Measurements from ENCODE around the gene MTMR1.

Gene MTMR1

GRCh38 chrX:150704030-150704613 is 10.9 kb downstream of the MTMR1 start:
- TF ChIP-seq CREB5 (CRISPR knock-in tag; IDR thresholded peaks at IDR 0.05; ENCODE audit: low read depth): no peak
- ATAC-seq: no peak

DNA sequence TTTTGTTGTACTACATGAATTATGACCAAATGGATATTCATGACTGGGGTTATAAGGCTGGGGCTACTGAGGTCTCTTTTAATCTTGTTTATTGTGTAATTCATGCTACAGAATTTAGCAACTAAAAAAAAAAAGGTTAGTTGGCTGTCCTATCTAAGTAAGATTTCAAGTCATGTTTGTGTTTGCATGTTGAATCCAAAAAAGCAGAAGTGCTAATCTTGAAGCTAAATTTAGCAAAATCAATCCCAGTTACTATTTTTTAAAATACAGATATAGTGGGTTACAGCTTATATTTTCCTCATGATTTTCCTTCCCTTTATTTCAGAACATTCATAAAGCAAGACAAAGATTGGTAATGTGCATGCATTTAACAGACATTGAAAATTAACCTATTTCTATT is 19.4 kb downstream of the MTMR1 start:
- no peak for ATAC-seq
- no peak for TF ChIP-seq ZNF8 (CRISPR knock-in tag; IDR thresholded peaks at IDR 0.05)
- TF ChIP-seq RARB (CRISPR knock-in tag; IDR thresholded peaks at IDR 0.05): no peak
- no peak for TF ChIP-seq TCF4 (CRISPR knock-in tag; IDR thresholded peaks at IDR 0.05; ENCODE audit: borderline replicate concordance)
- no peak for TF ChIP-seq TOX (CRISPR knock-in tag; IDR thresholded peaks at IDR 0.05; ENCODE audit: borderline replicate concordance)
- no peak for TF ChIP-seq ZNF565 (CRISPR knock-in tag; conservative IDR thresholded peaks at IDR 0.05; ENCODE audit: low read depth)
- TF ChIP-seq ZNF70 (CRISPR knock-in tag; IDR thresholded peaks at IDR 0.05): no peak
- no peak for TF ChIP-seq ZFP3 (CRISPR knock-in tag; IDR thresholded peaks at IDR 0.05)
- no peak for TF ChIP-seq ZFP30 (CRISPR knock-in tag; IDR thresholded peaks at IDR 0.05)
- TF ChIP-seq PPARA (CRISPR knock-in tag; IDR thresholded peaks at IDR 0.05; ENCODE audit: borderline replicate concordance): no peak
- no peak for TF ChIP-seq OSR1 (CRISPR knock-in tag; IDR thresholded peaks at IDR 0.05)
- TF ChIP-seq, protein P1, sequence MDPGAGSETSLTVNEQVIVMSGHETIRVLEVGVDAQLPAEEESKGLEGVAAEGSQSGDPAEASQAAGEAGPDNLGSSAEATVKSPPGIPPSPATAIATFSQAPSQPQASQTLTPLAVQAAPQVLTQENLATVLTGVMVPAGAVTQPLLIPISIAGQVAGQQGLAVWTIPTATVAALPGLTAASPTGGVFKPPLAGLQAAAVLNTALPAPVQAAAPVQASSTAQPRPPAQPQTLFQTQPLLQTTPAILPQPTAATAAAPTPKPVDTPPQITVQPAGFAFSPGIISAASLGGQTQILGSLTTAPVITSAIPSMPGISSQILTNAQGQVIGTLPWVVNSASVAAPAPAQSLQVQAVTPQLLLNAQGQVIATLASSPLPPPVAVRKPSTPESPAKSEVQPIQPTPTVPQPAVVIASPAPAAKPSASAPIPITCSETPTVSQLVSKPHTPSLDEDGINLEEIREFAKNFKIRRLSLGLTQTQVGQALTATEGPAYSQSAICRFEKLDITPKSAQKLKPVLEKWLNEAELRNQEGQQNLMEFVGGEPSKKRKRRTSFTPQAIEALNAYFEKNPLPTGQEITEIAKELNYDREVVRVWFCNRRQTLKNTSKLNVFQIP (CRISPR knock-in tag; IDR thresholded peaks at IDR 0.05; ENCODE audit: borderline replicate concordance, low read depth): no peak
- TF ChIP-seq SNAI2 (CRISPR knock-in tag; IDR thresholded peaks at IDR 0.05): no peak
- no peak for TF ChIP-seq BACH2 (CRISPR knock-in tag; IDR thresholded peaks at IDR 0.05; ENCODE audit: borderline replicate concordance)
- TF ChIP-seq CREB5 (CRISPR knock-in tag; IDR thresholded peaks at IDR 0.05; ENCODE audit: low read depth): no peak
- no peak for TF ChIP-seq ZC3H10 (CRISPR knock-in tag; IDR thresholded peaks at IDR 0.05)
- no peak for TF ChIP-seq GLIS3 (CRISPR knock-in tag; IDR thresholded peaks at IDR 0.05)
- no peak for TF ChIP-seq TSHZ2 (CRISPR knock-in tag; IDR thresholded peaks at IDR 0.05)

DNA sequence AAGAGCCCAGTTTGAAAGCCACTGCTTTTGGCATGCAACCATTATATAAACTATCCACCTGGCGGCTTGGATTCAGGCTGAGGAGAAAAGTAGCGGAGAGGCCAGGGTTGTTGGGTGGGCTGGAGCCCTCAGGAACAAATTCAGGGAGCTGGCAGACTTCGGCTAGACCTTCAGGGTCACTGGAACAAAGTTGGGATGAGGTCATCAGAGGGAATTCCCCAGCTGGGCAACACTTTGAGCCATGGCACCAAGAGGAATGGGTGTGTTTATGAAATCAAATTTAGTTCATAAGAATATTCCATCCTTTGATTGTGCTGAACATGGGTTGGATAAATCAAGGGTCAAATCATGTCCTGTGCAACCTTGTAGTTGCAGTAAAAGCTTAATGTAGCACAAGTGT is 22.0 kb downstream of the MTMR1 start:
- ATAC-seq: no peak
- TF ChIP-seq SNAI2 (CRISPR knock-in tag; IDR thresholded peaks at IDR 0.05): no peak
- TF ChIP-seq ZNF8 (CRISPR knock-in tag; IDR thresholded peaks at IDR 0.05): no peak
- no peak for TF ChIP-seq OSR1 (CRISPR knock-in tag; IDR thresholded peaks at IDR 0.05)
- no peak for TF ChIP-seq ZNF70 (CRISPR knock-in tag; IDR thresholded peaks at IDR 0.05)
- no peak for TF ChIP-seq TCF4 (CRISPR knock-in tag; IDR thresholded peaks at IDR 0.05; ENCODE audit: borderline replicate concordance)

- no peak for ATAC-seq
- no peak for TF ChIP-seq CSDC2 (CRISPR knock-in tag; IDR thresholded peaks at IDR 0.05)
- TF ChIP-seq ESRRG (CRISPR knock-in tag; IDR thresholded peaks at IDR 0.05): no peak
- no peak for TF ChIP-seq TCF4 (CRISPR knock-in tag; IDR thresholded peaks at IDR 0.05; ENCODE audit: borderline replicate concordance)
- TF ChIP-seq ARNTL (CRISPR knock-in tag; IDR thresholded peaks at IDR 0.05; ENCODE audit: borderline replicate concordance, low read depth): no peak
- no peak for TF ChIP-seq GLIS3 (CRISPR knock-in tag; IDR thresholded peaks at IDR 0.05)
- no peak for TF ChIP-seq ZFP30 (CRISPR knock-in tag; IDR thresholded peaks at IDR 0.05)
- TF ChIP-seq CREB5 (CRISPR knock-in tag; IDR thresholded peaks at IDR 0.05; ENCODE audit: low read depth): no peak
These were observed 26.4 kb downstream of the MTMR1 start for GRCh38 chrX:150719621-150720020.
